ENCODE results near the gene MEG3. TPM values are rescaled to one million over a fixed set of nuclear protein-coding genes. Genes with fewer than 3 reads are reported as not detected.
A peak's percentile ranks its signal among the peaks of the same experiment; 100 is the strongest.

MEG3 gene
- total and polyA plus RNA-seq, 4 donors, result 21.4 to 454 (median 149) TPM

DNA sequence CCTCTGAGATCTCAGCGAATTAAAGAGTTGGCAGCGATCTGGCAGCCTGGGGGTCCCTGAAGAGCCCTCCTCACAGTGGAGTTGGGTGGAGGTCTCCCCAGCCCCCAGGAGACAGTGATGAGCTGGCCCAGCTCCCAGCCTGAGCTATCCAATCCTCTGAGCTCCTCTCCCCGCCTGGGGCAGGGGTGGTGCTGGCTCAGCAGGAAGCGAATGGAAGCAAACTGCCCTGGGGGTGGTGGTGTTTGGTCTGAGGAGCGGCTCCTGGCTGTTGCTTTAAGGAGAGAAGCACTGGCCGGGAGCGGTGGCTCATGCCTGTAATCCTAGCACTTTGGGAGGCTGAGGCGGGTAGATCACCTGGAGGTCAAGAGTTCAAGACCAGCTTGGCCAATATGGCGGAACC is 19.5 kb upstream of the MEG3 start:
- intact Hi-C loops (cut with DNase I), result no loop called here
- no peak for ATAC-seq (ENCODE audit: low FRiP score)
- peak in 1 of 2 donors; percentile 30 for DNase-seq
- Histone ChIP-seq H3K4me3 (ENCODE audit: low read length in 2 of 2) (no peak overlapping the region), H3K4me1 (ENCODE audit: control insufficient read depth in 1 of 2, insufficient read depth in 2 of 2, low read length in 2 of 2) (no peaks in the 10 kb centered on the region), H3K9me3 (ENCODE audit: control insufficient read depth, low read length) (peaks cover 8% of the 10 kb centered on the region), H3K36me3 (ENCODE audit: control insufficient read depth in 1 of 2, insufficient read depth in 2 of 2, low read length in 1 of 2) (no peaks in the 10 kb centered on the region), H3K27ac (ENCODE audit: low read depth in 1 of 2, low read length in 2 of 2) (no peak overlapping the region), H3K27me3 (ENCODE audit: control insufficient read depth in 1 of 2, insufficient read depth in 2 of 2, low read length in 1 of 2) (no peaks in the 10 kb centered on the region)
- 72 to 82% methylated on average over 9 of the region's 9 CpGs for WGBS, 2 donors

DNA sequence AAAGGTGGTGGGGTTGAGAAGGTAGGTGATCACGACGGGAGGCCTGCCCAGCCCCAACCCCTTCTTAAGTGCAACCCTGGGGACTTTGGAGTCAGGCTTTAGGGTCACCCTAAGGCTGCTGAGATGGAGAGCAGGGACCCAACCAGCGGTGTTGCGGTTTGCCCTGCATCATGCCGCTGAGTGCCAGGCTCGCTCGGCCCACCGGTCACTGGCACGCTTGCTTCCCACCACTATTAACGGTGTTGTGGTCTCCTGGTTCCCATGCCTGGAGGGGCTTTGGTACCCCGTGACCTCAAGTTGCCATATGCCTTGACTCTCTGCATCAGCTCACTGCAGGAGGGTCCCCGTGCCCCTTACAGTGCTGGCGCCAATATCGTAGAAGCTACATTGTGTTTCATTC is 18.4 kb upstream of the MEG3 start:
- no peaks in the 10 kb centered on the region for H3K4me1 ChIP-seq (ENCODE audit: control insufficient read depth in 1 of 2, insufficient read depth in 2 of 2, low read length in 2 of 2)
- peaks cover 10% of the 10 kb centered on the region for H3K9me3 ChIP-seq (ENCODE audit: control insufficient read depth, low read length)
- no peaks in the 10 kb centered on the region for H3K27me3 ChIP-seq (ENCODE audit: control insufficient read depth in 1 of 2, insufficient read depth in 2 of 2, low read length in 1 of 2)
- ATAC-seq (ENCODE audit: low FRiP score) (no peak), DNase-seq (peak; percentile 9 to 38)
- 82 to 83% methylated on average over 14 of the region's 14 CpGs for WGBS, 2 donors
- H3K4me3 ChIP-seq (ENCODE audit: low read length in 2 of 2), result no peak overlapping the region
- no peak overlapping the region for H3K27ac ChIP-seq (ENCODE audit: low read depth in 1 of 2, low read length in 2 of 2)
- intact Hi-C loops (cut with DNase I), result no loop called here
- no peaks in the 10 kb centered on the region for H3K36me3 ChIP-seq (ENCODE audit: control insufficient read depth in 1 of 2, insufficient read depth in 2 of 2, low read length in 1 of 2)

DNA sequence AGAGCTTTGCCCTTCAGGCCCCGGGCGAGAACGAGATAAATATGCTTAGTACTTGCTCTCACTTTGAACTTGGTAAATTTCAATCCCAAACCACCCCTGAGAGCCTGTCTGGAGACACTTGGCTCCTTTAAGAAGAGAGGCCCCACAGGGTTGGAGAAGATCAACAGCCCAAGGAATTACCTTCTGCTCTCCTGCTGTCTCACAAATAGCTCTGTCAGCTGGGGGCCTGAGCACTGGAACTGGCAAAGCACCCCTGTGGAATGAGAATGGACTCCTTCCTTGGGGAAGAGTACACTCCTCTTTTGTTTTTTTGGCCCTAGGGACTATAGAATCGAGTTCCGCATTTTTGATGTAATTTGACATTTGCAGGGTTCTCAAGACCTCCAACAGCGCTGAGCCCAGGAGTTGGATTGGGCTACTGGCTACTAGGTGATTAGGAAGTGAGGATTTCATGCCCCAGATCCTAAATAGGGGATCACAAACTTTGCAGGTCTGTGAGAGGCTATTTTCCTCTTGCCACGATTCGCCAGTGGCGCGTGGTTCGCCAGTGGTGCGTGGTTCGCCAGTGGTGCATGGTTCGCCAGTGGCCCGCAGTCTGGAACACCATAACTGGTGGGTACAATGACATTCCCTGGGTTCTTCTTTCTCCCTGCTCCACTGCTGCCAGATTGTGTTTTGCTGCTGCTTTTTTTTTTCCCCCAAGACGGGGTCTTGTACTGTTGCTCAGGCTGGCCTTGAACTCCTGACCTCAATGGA is 17.8 kb upstream of the MEG3 start:
- ATAC-seq (ENCODE audit: low FRiP score) (no peak), DNase-seq (peak; percentile 15 to 22)
- H3K36me3 ChIP-seq (ENCODE audit: control insufficient read depth in 1 of 2, insufficient read depth in 2 of 2, low read length in 1 of 2), result no peaks in the 10 kb centered on the region
- 69 to 72% methylated on average over 16 of the region's 16 CpGs for WGBS, 2 donors
- H3K4me3 ChIP-seq (ENCODE audit: low read length in 2 of 2), result no peak overlapping the region
- H3K4me1 ChIP-seq (ENCODE audit: control insufficient read depth in 1 of 2, insufficient read depth in 2 of 2, low read length in 2 of 2), result no peaks in the 10 kb centered on the region
- intact Hi-C loops (cut with DNase I), result no loop called here
- H3K9me3 ChIP-seq (ENCODE audit: control insufficient read depth, low read length), result peaks cover 10% of the 10 kb centered on the region
- no peak overlapping the region for H3K27ac ChIP-seq (ENCODE audit: low read depth in 1 of 2, low read length in 2 of 2)
- no peaks in the 10 kb centered on the region for H3K27me3 ChIP-seq (ENCODE audit: control insufficient read depth in 1 of 2, insufficient read depth in 2 of 2, low read length in 1 of 2)

DNA sequence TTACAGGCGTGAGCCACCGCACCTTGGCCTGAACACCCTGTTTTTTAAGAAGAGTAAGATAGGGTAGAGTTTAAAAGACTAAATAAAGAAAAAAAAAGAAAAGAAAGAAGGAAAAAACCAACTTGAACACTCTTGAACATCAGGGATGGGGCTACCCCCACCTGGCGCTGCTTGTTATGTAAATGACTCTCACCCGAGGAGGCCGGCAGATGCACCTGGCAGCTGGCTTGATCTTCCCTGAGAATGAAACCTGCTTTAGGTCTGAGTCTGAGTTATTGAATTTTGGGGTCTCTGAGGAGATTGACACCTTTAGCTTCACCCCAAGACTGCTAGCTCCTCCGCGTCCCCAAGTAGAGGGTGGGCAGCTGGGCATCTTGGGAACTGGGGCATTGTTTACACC is 15.5 kb upstream of the MEG3 start:
- 67% methylated on average over 7 of the region's 7 CpGs for WGBS, 2 donors
- intact Hi-C loops (cut with DNase I), result no loop called here
- DNase-seq (no peak), ATAC-seq (ENCODE audit: low FRiP score) (no peak)
- Histone ChIP-seq H3K9me3 (ENCODE audit: control insufficient read depth, low read length) (peaks cover 10% of the 10 kb centered on the region), H3K36me3 (ENCODE audit: control insufficient read depth in 1 of 2, insufficient read depth in 2 of 2, low read length in 1 of 2) (no peaks in the 10 kb centered on the region), H3K4me3 (ENCODE audit: low read length in 2 of 2) (no peak overlapping the region), H3K27me3 (ENCODE audit: control insufficient read depth in 1 of 2, insufficient read depth in 2 of 2, low read length in 1 of 2) (no peaks in the 10 kb centered on the region), H3K27ac (ENCODE audit: low read depth in 1 of 2, low read length in 2 of 2) (no peak overlapping the region), H3K4me1 (ENCODE audit: control insufficient read depth in 1 of 2, insufficient read depth in 2 of 2, low read length in 2 of 2) (no peaks in the 10 kb centered on the region)

DNA sequence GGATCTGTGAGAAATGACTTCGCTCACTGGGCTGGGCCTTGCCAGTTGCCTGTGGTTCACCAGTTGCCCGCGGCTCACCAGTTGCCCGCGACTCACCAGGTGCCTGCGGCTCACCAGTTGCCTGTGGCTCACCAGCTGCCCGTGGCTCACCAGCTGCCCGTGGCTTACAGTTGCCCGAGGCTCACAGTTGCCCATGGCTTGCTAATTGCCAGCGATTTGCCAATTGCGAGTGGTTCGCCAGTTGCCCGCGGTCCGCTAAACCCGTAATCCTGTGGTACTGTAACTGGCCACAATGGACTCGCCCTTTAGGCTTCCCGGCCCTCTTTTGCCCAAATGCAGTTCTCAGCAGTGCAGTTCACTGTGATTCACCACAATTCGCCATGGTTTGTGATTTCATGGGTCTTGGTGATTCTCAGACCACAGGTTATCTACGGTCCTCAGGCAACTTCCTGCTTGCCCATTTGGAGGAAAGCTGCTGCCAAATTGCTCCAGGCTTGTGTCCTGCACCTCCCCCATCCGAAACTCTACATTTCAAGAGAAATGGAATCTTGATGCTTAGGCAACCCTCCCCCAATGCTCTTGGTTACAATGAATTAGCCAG is 15.0 kb upstream of the MEG3 start:
- H3K4me1 ChIP-seq (ENCODE audit: control insufficient read depth in 1 of 2, insufficient read depth in 2 of 2, low read length in 2 of 2), result no peaks in the 10 kb centered on the region
- WGBS, 2 donors, result 56 to 59% methylated on average over 21 of the region's 21 CpGs
- peaks cover 10% of the 10 kb centered on the region for H3K9me3 ChIP-seq (ENCODE audit: control insufficient read depth, low read length)
- H3K36me3 ChIP-seq (ENCODE audit: control insufficient read depth in 1 of 2, insufficient read depth in 2 of 2, low read length in 1 of 2), result no peaks in the 10 kb centered on the region
- no peaks in the 10 kb centered on the region for H3K27me3 ChIP-seq (ENCODE audit: control insufficient read depth in 1 of 2, insufficient read depth in 2 of 2, low read length in 1 of 2)
- no peak overlapping the region for H3K4me3 ChIP-seq (ENCODE audit: low read length in 2 of 2)
- DNase-seq (peak in 1 of 2 donors; percentile 59), ATAC-seq (ENCODE audit: low FRiP score) (no peak)
- H3K27ac ChIP-seq (ENCODE audit: low read depth in 1 of 2, low read length in 2 of 2), result no peak overlapping the region
- intact Hi-C loops (cut with DNase I), result no loop called here

DNA sequence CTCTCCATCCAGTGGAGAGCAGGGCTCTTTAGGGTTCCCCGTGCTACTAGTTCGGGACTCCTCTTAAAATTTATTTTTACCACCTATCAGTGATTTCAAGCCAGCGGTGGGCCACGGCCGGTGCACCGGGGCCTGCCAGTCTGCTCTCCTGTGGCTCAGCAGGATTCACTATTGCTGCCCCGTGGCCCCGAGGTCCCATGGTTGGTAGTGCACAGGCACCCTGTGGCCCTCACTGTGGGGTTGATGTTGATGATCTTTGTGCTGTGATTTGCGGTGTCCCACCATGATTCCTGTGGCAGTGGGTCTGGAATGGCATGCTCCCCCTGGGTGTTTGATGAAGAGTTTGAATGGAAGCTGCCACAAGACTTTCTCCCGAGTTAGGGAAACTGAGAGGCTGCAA is 12.6 kb upstream of the MEG3 start:
- H3K4me1 ChIP-seq (ENCODE audit: control insufficient read depth in 1 of 2, insufficient read depth in 2 of 2, low read length in 2 of 2), result no peaks in the 10 kb centered on the region
- intact Hi-C loops (cut with DNase I), result no loop called here
- H3K27me3 ChIP-seq (ENCODE audit: control insufficient read depth in 1 of 2, insufficient read depth in 2 of 2, low read length in 1 of 2), result no peaks in the 10 kb centered on the region
- H3K9me3 ChIP-seq (ENCODE audit: control insufficient read depth, low read length), result peaks cover 10% of the 10 kb centered on the region
- no peak overlapping the region for H3K27ac ChIP-seq (ENCODE audit: low read depth in 1 of 2, low read length in 2 of 2)
- WGBS, 2 donors, result 92% methylated on average over 10 of the region's 10 CpGs
- peak; percentile 12 to 61 for DNase-seq
- no peak for ATAC-seq (ENCODE audit: low FRiP score)
- no peak overlapping the region for H3K4me3 ChIP-seq (ENCODE audit: low read length in 2 of 2)
- no peaks in the 10 kb centered on the region for H3K36me3 ChIP-seq (ENCODE audit: control insufficient read depth in 1 of 2, insufficient read depth in 2 of 2, low read length in 1 of 2)

DNA sequence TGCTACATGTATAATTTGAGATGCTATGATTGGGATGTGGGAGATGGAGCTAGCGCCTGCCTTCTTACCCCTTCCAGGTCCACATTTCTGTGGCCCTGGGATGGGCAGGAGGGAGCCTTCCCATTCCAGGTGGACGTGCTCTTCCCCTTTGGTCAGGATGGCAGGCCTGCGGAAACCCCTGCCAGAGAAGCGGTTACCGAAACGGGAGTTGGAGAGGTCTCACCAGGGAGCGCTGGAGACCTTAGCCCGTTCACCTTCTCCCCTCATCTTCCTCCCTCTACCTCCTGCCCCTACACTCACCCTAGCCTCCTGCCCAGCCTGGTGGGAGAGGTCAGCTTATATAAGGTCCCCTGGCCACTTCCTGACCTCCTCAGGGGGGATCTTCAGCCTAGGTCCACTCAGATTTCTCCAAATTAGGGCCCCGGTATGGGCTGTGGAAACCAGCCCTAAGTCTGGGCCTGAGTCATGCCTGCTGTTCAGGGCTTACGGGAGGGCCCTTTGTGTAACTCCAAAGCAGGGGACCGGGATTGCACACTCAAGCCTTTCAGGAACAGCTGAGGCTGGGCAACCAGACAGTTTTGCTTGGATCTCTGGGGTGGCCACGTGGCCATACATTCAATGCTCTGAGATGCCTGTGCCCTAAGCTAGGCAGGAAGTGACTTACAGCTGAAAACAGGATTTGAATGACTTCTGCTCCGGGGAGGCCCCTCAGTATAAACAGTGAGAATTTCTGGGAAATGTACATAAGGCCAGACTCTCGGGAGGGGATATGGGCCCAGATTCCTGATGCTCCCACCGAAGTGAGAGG is 10.2 kb upstream of the MEG3 start:
- ATAC-seq (ENCODE audit: low FRiP score), result no peak
- Histone ChIP-seq H3K27me3 (ENCODE audit: control insufficient read depth in 1 of 2, insufficient read depth in 2 of 2, low read length in 1 of 2) (no peaks in the 10 kb centered on the region), H3K9me3 (ENCODE audit: control insufficient read depth, low read length) (peaks cover 6% of the 10 kb centered on the region), H3K36me3 (ENCODE audit: control insufficient read depth in 1 of 2, insufficient read depth in 2 of 2, low read length in 1 of 2) (no peaks in the 10 kb centered on the region), H3K4me1 (ENCODE audit: control insufficient read depth in 1 of 2, insufficient read depth in 2 of 2, low read length in 2 of 2) (no peaks in the 10 kb centered on the region), H3K4me3 (ENCODE audit: low read length in 2 of 2) (no peak overlapping the region), H3K27ac (ENCODE audit: low read depth in 1 of 2, low read length in 2 of 2) (no peak overlapping the region)
- 68 to 71% methylated on average over 15 of the region's 15 CpGs for WGBS, 2 donors
- peak; percentile 17 to 36 for DNase-seq
- intact Hi-C loops (cut with DNase I), result no loop called here

DNA sequence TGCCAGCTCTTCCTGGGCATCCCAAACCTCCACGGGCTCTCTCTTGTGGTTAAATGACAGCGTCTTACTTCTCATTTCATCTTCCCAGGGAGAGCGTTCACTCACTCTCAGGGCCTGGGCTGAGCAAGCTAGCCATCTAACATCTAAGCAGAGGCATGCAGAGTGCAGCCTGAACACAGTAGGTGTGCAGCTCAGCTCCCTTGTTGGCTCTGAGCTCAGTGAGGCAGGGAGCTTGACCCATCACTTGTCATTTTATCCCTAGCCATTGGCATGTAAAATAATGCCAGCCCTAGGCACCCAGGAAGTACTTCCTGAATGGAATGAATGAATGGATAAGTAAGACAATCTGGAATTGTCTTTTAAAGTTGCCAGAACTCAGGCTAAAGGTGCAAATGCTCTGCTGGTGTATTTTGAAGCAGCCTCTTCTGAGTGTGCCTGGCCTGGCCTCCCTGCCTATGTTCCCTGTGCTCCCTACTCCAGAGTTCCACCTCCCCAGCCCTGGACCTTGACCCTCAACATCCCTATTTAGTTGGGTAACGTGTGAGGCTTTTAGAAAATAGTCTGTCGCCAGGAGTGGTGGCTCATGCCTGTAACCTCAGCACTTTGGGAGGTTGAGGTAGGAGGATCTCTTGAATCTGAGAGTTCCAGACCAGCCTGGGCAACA is 9.5 kb upstream of the MEG3 start:
- Histone ChIP-seq H3K36me3 (ENCODE audit: control insufficient read depth in 1 of 2, insufficient read depth in 2 of 2, low read length in 1 of 2) (no peaks in the 10 kb centered on the region), H3K27me3 (ENCODE audit: control insufficient read depth in 1 of 2, insufficient read depth in 2 of 2, low read length in 1 of 2) (no peaks in the 10 kb centered on the region), H3K27ac (ENCODE audit: low read depth in 1 of 2, low read length in 2 of 2) (no peak overlapping the region), H3K4me1 (ENCODE audit: control insufficient read depth in 1 of 2, insufficient read depth in 2 of 2, low read length in 2 of 2) (no peaks in the 10 kb centered on the region), H3K9me3 (ENCODE audit: control insufficient read depth, low read length) (peaks cover 2% of the 10 kb centered on the region), H3K4me3 (ENCODE audit: low read length in 2 of 2) (no peak overlapping the region)
- no peak for ATAC-seq (ENCODE audit: low FRiP score)
- DNase-seq, result peak; percentile 9
- intact Hi-C loops (cut with DNase I), result no loop called here
- WGBS, 2 donors, result 83 to 92% methylated on average over 5 of the region's 5 CpGs

Data from aorta (tissue), 5 donors.